Osteocyte (in vitro differentiated cells): ENCODE data around the gene KRTAP10-12. TPM values are rescaled to one million over a fixed set of nuclear protein-coding genes. Genes with fewer than 3 reads are reported as not detected.
A peak's percentile ranks its signal among the peaks of the same experiment; 100 is the strongest.

Experiments
- DNase-seq: peaks from one replicate; pipeline ENCODE4 v3.0.0; 2021; ENCODE audit warnings: mixed read lengths; ENCODE audit not compliant: unreplicated experiment; ENCODE audit errors: extremely low spot score
- H3K27ac Mint-ChIP-seq: one replicate; pipeline ENCODE4 v1.8.0; 2021; ENCODE audit warnings: mild to moderate bottlenecking, mixed read lengths; ENCODE audit not compliant: unreplicated experiment
- H3K27me3 Mint-ChIP-seq: one replicate; pipeline ENCODE4 v1.8.0; 2021; ENCODE audit warnings: mixed read lengths; ENCODE audit not compliant: unreplicated experiment
- H3K36me3 Mint-ChIP-seq: one replicate; pipeline ENCODE4 v1.8.0; 2021; ENCODE audit warnings: mixed read lengths; ENCODE audit not compliant: unreplicated experiment
- H3K4me1 Mint-ChIP-seq: one replicate; pipeline ENCODE4 v1.8.0; 2021; ENCODE audit warnings: mixed read lengths; ENCODE audit not compliant: unreplicated experiment
- H3K4me3 Mint-ChIP-seq: one replicate; pipeline ENCODE4 v1.8.0; 2021; ENCODE audit warnings: mild to moderate bottlenecking, moderate library complexity, mixed read lengths; ENCODE audit not compliant: unreplicated experiment
- H3K9me3 Mint-ChIP-seq: one replicate; pipeline ENCODE4 v1.8.0; 2021; ENCODE audit warnings: mixed read lengths; ENCODE audit not compliant: unreplicated experiment
- CTCF ChIP-seq: fragments of 200-600 bp; sonication (generic); IDR thresholded peaks from 2 replicates; pipeline ENCODE4 v1.5.0; 2021; ENCODE audit warnings: antibody characterized with exemption, mild to moderate bottlenecking, moderate library complexity
- total RNA-seq: library from RNA; stranded (reverse); gene quantifications from 2 replicates; pipeline ENCODE4 v1.2.1, GENCODE V29; 2021

The KRTAP10-12 gene
- total RNA-seq, 1 donor from 2014 or later = not detected

- Mint-ChIP-seq H3K4me3 (no peak within 1 kb of the TSS), H3K27ac (no peak within 1 kb of the TSS), H3K36me3 (no peaks in the 10 kb centered on the region), H3K27me3 (peaks cover 72% of the 10 kb centered on the region), H3K9me3 (no peaks in the 10 kb centered on the region), H3K4me1 (peaks cover 7% of the 10 kb centered on the region)
- TF ChIP-seq CTCF = no peak
- DNase-seq = peak; percentile 78
Measured at GRCh38 chr21:44711327-44712202, 14.6 kb downstream of the KRTAP10-12 start, which contains the start of gene TSPEAR. Gene TSPEAR, minus strand, starts transcription at chr21:44711572. Its CDS starts 58 bp downstream, at chr21:44711514.

DNA sequence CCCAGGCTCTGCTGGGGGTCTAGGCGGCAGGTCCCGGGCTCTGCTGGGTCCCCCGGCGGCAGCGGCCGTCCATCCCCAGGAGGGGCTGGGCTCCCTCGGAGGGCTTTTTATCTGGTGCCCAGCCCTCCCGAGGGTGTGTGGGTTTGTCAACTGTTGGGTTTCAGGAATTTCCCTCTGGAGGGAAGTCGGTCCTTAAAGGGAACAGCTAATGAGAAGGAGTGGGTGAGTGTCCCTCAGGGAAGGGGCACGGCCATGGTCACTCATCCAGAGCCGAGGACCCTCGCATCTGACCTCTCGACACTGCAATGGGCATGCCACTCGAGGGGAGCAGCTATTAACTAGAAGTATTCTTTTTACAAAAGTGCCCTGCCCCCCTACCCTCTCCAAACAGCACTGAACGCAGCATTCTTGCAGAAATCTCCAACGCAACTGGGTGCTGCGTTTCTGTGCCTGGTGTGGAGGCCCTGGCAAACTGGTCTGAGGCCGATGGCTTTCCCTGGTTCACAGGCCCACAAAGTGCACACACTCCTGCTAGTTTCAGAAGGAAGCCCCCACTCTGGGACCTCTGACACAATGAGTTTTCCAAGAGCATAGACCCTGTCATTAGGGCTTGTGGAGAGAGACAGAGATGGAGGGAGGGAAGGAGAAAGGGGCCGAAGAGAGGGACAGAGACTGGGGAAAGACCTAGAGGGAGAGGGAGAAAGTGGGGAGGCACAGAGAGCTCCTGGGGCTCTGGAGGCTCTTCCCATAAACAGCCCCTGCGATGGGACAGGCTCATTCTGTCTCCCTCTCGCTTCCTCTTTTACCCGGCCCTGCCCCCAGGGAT is 15.4 kb downstream of the KRTAP10-12 start:
- Mint-ChIP-seq H3K4me1 (peaks cover 7% of the 10 kb centered on the region), H3K27ac (no peak overlapping the region), H3K27me3 (peaks cover 73% of the 10 kb centered on the region), H3K36me3 (no peaks in the 10 kb centered on the region), H3K9me3 (no peaks in the 10 kb centered on the region), H3K4me3 (no peak overlapping the region)
- peak; percentile 71 for DNase-seq
- TF ChIP-seq CTCF = no peak

DNA sequence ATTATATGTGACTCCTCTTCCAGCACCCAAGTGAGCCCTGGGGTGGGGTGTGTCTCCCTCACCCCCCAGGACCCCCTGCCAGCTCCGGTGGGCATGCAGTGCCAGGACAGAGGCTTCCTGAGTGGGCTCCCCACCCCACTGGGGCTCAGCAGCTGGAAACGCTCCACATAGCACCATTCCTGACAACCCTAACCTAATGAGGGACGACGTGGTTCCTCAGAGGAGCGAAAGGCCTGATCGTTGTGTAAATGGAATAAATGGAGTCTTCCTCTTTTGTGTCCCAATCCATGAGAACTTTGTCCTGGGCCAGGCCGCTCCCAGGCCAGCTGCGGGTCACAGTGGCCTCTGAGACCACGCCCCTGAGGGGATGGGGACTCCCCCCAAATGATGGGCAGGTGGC is 16.2 kb downstream of the KRTAP10-12 start:
- DNase-seq = peak; percentile 69
- Mint-ChIP-seq H3K36me3 (no peaks in the 10 kb centered on the region), H3K4me1 (peaks cover 9% of the 10 kb centered on the region), H3K4me3 (no peak overlapping the region), H3K27ac (no peak overlapping the region), H3K9me3 (no peaks in the 10 kb centered on the region), H3K27me3 (peaks cover 72% of the 10 kb centered on the region)
- TF ChIP-seq CTCF = no peak

DNA sequence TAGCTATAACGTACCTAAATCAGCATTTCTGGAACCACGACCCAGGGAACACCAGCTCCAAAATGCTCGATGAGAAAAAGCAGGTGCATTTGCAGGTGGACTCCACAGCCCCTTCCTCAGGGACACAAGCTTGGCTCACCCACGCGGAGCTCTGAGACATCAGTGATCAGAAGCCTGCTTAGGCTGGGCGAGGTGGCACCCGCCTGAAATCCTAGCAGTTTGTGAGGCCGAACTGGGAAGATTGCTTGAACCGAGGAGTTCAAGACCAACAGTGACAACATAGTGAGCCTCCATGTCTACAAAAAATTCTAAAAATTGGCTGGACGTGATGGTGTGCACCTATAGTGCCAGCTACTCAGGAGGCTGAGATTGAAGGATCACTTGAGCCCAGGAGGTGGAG is 16.9 kb downstream of the KRTAP10-12 start:
- Mint-ChIP-seq H3K27me3 (peaks cover 72% of the 10 kb centered on the region), H3K4me1 (peaks cover 10% of the 10 kb centered on the region), H3K27ac (no peak overlapping the region), H3K4me3 (no peak overlapping the region), H3K36me3 (no peaks in the 10 kb centered on the region), H3K9me3 (no peaks in the 10 kb centered on the region)
- peak; percentile 66 for DNase-seq
- TF ChIP-seq CTCF = no peak

- peaks cover 7% of the 10 kb centered on the region for H3K4me1 Mint-ChIP-seq
- H3K27me3 Mint-ChIP-seq = peaks cover 72% of the 10 kb centered on the region
- TF ChIP-seq CTCF = no peak
- peak; percentile 11 for DNase-seq
- no peaks in the 10 kb centered on the region for H3K36me3 Mint-ChIP-seq
- no peak overlapping the region for H3K4me3 Mint-ChIP-seq
- no peaks in the 10 kb centered on the region for H3K9me3 Mint-ChIP-seq
- no peak overlapping the region for H3K27ac Mint-ChIP-seq
Measured at GRCh38 chr21:44714905-44715304, 17.9 kb downstream of the KRTAP10-12 start.
